ENCODE results near the gene TBC1D13. TPM values are rescaled to one million over a fixed set of nuclear protein-coding genes. Genes with fewer than 3 reads are reported as not detected.

TBC1D13 gene
- total and polyA plus RNA-seq, 2 of the 13 experiments (the other 11 are each of a cell fraction or from before 2014, with no cell fraction given) = 17.9 to 19.7 TPM

DNA sequence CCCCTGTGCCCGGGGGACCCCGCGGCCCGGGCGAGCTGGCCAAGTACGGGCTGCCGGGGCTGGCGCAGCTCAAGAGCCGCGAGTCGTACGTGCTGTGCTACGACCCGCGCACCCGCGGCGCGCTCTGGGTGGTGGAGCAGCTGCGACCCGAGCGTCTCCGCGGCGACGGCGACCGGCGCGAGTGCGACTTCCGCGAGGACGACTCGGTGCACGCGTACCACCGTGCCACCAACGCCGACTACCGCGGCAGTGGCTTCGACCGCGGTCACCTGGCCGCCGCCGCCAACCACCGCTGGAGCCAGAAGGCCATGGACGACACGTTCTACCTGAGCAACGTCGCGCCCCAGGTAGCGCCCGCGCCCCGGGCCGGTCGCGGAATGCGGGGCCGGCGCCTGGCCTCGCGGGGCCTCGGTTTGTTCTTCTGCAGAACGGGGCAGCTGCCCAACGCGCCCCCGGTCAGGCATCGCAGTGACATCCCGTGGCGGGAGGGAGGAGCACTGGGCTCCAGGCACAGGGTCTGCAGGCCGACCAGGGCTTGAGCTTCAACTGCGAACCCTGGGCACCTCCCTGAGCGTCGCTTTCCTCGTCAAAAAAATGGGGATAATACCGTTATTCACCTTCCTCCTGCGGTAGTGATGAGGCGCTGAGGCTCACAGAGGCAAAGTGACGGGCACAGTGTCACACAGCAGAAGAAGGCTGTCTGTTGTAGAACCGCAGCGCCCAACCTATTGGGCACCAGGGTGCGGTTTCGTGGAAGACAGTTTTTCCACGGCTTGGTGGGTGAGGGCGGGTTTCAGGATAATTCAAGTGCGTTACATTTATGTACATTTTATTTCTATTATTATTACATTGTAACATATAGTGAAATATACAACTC, 32.0 kb downstream of the TBC1D13 start (continued):
- TF ChIP-seq RXRB (CRISPR knock-in tag; IDR thresholded peaks at IDR 0.05; ENCODE audit: borderline replicate concordance) (0 out of 2 replicates have a peak, but pooled peaks have one; percentile 16), STAT6 (CRISPR knock-in tag; IDR thresholded peaks at IDR 0.05; ENCODE audit: borderline replicate concordance) (no peak), ZSCAN22 (CRISPR knock-in tag; IDR thresholded peaks at IDR 0.05) (no peak), HNRNPK (IDR thresholded peaks at IDR 0.05; ENCODE audit: low read depth, low read length, poor library complexity, severe bottlenecking) (no peak), KLF6 (CRISPR knock-in tag; IDR thresholded peaks at IDR 0.05) (no peak), RARA (CRISPR knock-in tag; IDR thresholded peaks at IDR 0.05) (no peak), ZNF256 (CRISPR knock-in tag; conservative IDR thresholded peaks at IDR 0.05) (no peak), ZZZ3 (CRISPR knock-in tag; IDR thresholded peaks at IDR 0.05; ENCODE audit: borderline replicate concordance) (no peak), TOPORS (CRISPR knock-in tag; IDR thresholded peaks at IDR 0.05) (no peak; the same call in 1 of the 2 replicates), POLR2AphosphoS2 (IDR thresholded peaks at IDR 0.05; ENCODE audit: low read depth, low read length) (no peak), NFIB (CRISPR knock-in tag; IDR thresholded peaks at IDR 0.05; ENCODE audit: borderline replicate concordance) (no peak), ZNF557 (CRISPR knock-in tag; IDR thresholded peaks at IDR 0.05) (no peak), ARNT (IDR thresholded peaks at IDR 0.05) (no peak), MAFF (IDR thresholded peaks at IDR 0.05; ENCODE audit: low read depth, low read length) (no peak), SPEN (CRISPR knock-in tag; IDR thresholded peaks at IDR 0.05; ENCODE audit: low read depth) (no peak; the same call in 1 of the 2 replicates), WIZ (CRISPR knock-in tag; IDR thresholded peaks at IDR 0.05) (no peak), SMC3 (IDR thresholded peaks at IDR 0.05; ENCODE audit: low read length) (no peak), PRDM4 (CRISPR knock-in tag; IDR thresholded peaks at IDR 0.05; ENCODE audit: borderline replicate concordance) (no peak)
- TF ChIP-seq, protein P1, sequence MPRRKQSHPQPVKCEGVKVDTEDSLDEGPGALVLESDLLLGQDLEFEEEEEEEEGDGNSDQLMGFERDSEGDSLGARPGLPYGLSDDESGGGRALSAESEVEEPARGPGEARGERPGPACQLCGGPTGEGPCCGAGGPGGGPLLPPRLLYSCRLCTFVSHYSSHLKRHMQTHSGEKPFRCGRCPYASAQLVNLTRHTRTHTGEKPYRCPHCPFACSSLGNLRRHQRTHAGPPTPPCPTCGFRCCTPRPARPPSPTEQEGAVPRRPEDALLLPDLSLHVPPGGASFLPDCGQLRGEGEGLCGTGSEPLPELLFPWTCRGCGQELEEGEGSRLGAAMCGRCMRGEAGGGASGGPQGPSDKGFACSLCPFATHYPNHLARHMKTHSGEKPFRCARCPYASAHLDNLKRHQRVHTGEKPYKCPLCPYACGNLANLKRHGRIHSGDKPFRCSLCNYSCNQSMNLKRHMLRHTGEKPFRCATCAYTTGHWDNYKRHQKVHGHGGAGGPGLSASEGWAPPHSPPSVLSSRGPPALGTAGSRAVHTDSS (CRISPR knock-in tag; conservative IDR thresholded peaks at IDR 0.05) = no peak
- TF ChIP-seq, protein P2, sequence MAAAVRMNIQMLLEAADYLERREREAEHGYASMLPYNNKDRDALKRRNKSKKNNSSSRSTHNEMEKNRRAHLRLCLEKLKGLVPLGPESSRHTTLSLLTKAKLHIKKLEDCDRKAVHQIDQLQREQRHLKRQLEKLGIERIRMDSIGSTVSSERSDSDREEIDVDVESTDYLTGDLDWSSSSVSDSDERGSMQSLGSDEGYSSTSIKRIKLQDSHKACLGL (CRISPR knock-in tag; IDR thresholded peaks at IDR 0.05) = peak; percentile 72; the same call in 1 of the 2 replicates
- TF ChIP-seq, protein P3, sequence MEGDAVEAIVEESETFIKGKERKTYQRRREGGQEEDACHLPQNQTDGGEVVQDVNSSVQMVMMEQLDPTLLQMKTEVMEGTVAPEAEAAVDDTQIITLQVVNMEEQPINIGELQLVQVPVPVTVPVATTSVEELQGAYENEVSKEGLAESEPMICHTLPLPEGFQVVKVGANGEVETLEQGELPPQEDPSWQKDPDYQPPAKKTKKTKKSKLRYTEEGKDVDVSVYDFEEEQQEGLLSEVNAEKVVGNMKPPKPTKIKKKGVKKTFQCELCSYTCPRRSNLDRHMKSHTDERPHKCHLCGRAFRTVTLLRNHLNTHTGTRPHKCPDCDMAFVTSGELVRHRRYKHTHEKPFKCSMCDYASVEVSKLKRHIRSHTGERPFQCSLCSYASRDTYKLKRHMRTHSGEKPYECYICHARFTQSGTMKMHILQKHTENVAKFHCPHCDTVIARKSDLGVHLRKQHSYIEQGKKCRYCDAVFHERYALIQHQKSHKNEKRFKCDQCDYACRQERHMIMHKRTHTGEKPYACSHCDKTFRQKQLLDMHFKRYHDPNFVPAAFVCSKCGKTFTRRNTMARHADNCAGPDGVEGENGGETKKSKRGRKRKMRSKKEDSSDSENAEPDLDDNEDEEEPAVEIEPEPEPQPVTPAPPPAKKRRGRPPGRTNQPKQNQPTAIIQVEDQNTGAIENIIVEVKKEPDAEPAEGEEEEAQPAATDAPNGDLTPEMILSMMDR (CRISPR knock-in tag; IDR thresholded peaks at IDR 0.05) = peak; percentile 52
